Measurements from ENCODE around the gene SEZ6. TPM values are rescaled to one million over a fixed set of nuclear protein-coding genes. Genes with fewer than 3 reads are reported as not detected.

The SEZ6 gene
- total and polyA plus RNA-seq, 2 donors (not counting 1 experiment from before 2014, with no cell fraction given) = not detected

DNA sequence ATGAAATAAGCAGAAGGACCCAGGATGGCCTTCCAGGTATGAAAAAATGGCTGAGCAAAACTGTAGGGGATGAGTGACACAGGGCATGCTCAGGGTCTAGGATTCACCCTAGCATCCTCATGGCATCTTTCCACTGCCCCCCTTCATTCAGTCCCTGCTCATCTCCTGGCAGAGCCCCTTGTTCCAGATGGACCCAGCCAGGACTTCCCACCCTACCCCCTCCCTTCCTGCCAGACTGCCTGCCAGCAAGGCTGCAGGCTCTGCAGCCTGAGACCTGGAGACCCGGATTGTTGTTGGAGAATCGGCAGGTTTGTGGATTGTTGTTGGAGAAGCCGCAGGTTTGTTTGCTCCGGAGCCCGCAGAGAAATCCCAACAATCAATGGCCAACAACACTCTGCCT is 6.6 kb downstream of the SEZ6 start:
- Mint-ChIP-seq H3K9me3 (ENCODE audit: insufficient read depth) (no peaks in the 10 kb centered on the region), H3K4me3 (no peak overlapping the region), H3K4me1 (no peaks in the 10 kb centered on the region), H3K27me3 (peaks cover 40% of the 10 kb centered on the region), H3K27ac (no peak overlapping the region)
- no peak overlapping the region for H3K4me2 ChIP-seq (replicated peaks; ENCODE audit: low read depth, low read length, poor library complexity, severe bottlenecking)
- ChIA-PET CTCF (interaction anchor here (1.1 kb wide), 1 partner anchor 34 kb away, joined by 3 read pairs; no protein-coding TSS in a partner anchor), POLR2A (no interaction called here)
- no peaks in the 10 kb centered on the region for H3K4me1 ChIP-seq (ENCODE audit: control insufficient read depth in 2 of 2, insufficient read depth in 2 of 2, low read length in 2 of 2)
- no peaks in the 10 kb centered on the region for H4K20me1 ChIP-seq (ENCODE audit: control insufficient read depth, insufficient read depth, low read length, poor library complexity, severe bottlenecking)
- no peak for TF ChIP-seq EZH2 (IDR thresholded peaks at IDR 0.05; ENCODE audit: borderline replicate concordance, insufficient read depth, low read depth, low read length, poor library complexity, severe bottlenecking)
- TF ChIP-seq, protein P1, sequence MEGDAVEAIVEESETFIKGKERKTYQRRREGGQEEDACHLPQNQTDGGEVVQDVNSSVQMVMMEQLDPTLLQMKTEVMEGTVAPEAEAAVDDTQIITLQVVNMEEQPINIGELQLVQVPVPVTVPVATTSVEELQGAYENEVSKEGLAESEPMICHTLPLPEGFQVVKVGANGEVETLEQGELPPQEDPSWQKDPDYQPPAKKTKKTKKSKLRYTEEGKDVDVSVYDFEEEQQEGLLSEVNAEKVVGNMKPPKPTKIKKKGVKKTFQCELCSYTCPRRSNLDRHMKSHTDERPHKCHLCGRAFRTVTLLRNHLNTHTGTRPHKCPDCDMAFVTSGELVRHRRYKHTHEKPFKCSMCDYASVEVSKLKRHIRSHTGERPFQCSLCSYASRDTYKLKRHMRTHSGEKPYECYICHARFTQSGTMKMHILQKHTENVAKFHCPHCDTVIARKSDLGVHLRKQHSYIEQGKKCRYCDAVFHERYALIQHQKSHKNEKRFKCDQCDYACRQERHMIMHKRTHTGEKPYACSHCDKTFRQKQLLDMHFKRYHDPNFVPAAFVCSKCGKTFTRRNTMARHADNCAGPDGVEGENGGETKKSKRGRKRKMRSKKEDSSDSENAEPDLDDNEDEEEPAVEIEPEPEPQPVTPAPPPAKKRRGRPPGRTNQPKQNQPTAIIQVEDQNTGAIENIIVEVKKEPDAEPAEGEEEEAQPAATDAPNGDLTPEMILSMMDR (IDR thresholded peaks at IDR 0.05) = no peak
- no peak overlapping the region for H3K27ac ChIP-seq (ENCODE audit: low read length in 2 of 2)
- WGBS (ENCODE audit: insufficient coverage) = no CpG with 5 or more reads among the region's 5 CpGs
- ATAC-seq (ENCODE audit: low read depth) (no peak), DNase-seq (no peak)
- H3K4me3 ChIP-seq (ENCODE audit: control extremely low read depth in 1 of 5, extremely low read depth in 1 of 5, insufficient read depth in 1 of 5, low read depth in 2 of 5, low read length in 4 of 5) = no peak overlapping the region
- H3K27me3 ChIP-seq (replicated peaks in 1 of 4; ENCODE audit: control extremely low read depth in 1 of 4, control insufficient read depth in 3 of 4, insufficient read depth in 4 of 4, low read length in 3 of 4) = peaks cover 0 to 32% (median 12%) of the 10 kb centered on the region in 4 experiments
- no peak overlapping the region for H3K9ac ChIP-seq (ENCODE audit: low read length)
- no peaks in the 10 kb centered on the region for H3K36me3 ChIP-seq (replicated peaks in 1 of 2; ENCODE audit: control extremely low read depth in 1 of 2, control insufficient read depth in 1 of 2, extremely low read depth in 1 of 2, insufficient read depth in 2 of 2, low read length in 1 of 2)
- H3K9me3 ChIP-seq (ENCODE audit: control extremely low read depth in 1 of 3, control insufficient read depth in 2 of 3, insufficient read depth in 1 of 3, low read length in 2 of 3) = peaks cover 0 to 12% (median 0%) of the 10 kb centered on the region in 3 donors
- H3K79me2 ChIP-seq (ENCODE audit: control insufficient read depth, insufficient read depth, low read length) = no peaks in the 10 kb centered on the region
- H2AFZ ChIP-seq (ENCODE audit: insufficient read depth, low read depth, low read length, poor library complexity, severe bottlenecking) = no peak overlapping the region
- intact Hi-C loops (cut with micrococcal nuclease) = no loop called here

DNA sequence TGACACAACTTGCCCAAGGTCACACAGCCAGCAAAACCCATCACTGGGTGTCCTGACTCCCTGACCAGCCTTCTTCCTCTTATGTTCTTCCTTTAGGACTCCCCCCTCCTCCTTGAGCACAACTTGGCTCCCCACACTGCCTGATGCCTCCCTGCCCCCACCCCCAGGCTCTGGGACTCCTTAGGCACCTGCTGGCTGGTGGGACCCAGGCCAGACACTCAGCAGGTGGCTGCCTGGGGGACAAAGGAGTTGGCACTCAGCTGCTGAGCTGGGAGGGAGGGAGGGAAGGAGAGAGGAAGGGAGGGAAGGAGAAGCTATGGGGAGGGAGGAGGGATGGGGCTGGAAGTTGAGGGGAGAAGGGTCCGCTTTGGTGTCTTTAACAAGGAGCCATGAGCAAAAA is 8.0 kb downstream of the SEZ6 start:
- DNase-seq = no peak
- Histone ChIP-seq H3K4me2 (replicated peaks; ENCODE audit: low read depth, low read length, poor library complexity, severe bottlenecking) (no peak overlapping the region), H3K27me3 (replicated peaks in 1 of 4; ENCODE audit: control extremely low read depth in 1 of 4, control insufficient read depth in 3 of 4, insufficient read depth in 4 of 4, low read length in 3 of 4) (peaks cover 0 to 20% (median 1%) of the 10 kb centered on the region in 4 experiments), H4K20me1 (ENCODE audit: control insufficient read depth, insufficient read depth, low read length, poor library complexity, severe bottlenecking) (no peaks in the 10 kb centered on the region), H3K79me2 (ENCODE audit: control insufficient read depth, insufficient read depth, low read length) (no peaks in the 10 kb centered on the region), H3K36me3 (replicated peaks in 1 of 2; ENCODE audit: control extremely low read depth in 1 of 2, control insufficient read depth in 1 of 2, extremely low read depth in 1 of 2, insufficient read depth in 2 of 2, low read length in 1 of 2) (no peaks in the 10 kb centered on the region), H3K27ac (ENCODE audit: low read length in 2 of 2) (no peak overlapping the region), H3K9me3 (ENCODE audit: control extremely low read depth in 1 of 3, control insufficient read depth in 2 of 3, insufficient read depth in 1 of 3, low read length in 2 of 3) (no peaks in the 10 kb centered on the region), H3K4me1 (ENCODE audit: control insufficient read depth in 2 of 2, insufficient read depth in 2 of 2, low read length in 2 of 2) (no peaks in the 10 kb centered on the region), H3K9ac (ENCODE audit: low read length) (no peak overlapping the region), H3K4me3 (ENCODE audit: control extremely low read depth in 1 of 5, extremely low read depth in 1 of 5, insufficient read depth in 1 of 5, low read depth in 2 of 5, low read length in 4 of 5) (no peak overlapping the region), H2AFZ (ENCODE audit: insufficient read depth, low read depth, low read length, poor library complexity, severe bottlenecking) (no peak overlapping the region)
- CTCF ChIA-PET = no interaction called here
- no peaks in the 10 kb centered on the region for H3K4me1 Mint-ChIP-seq
- 100% methylated on average over 1 of the region's 1 CpG for WGBS (ENCODE audit: insufficient coverage)
- no peak overlapping the region for H3K4me3 Mint-ChIP-seq
- H3K27me3 Mint-ChIP-seq = peaks cover 35% of the 10 kb centered on the region
- no peak for TF ChIP-seq EZH2 (IDR thresholded peaks at IDR 0.05; ENCODE audit: borderline replicate concordance, insufficient read depth, low read depth, low read length, poor library complexity, severe bottlenecking)
- TF ChIP-seq, protein P1 (IDR thresholded peaks at IDR 0.05) = no peak
- no peaks in the 10 kb centered on the region for H3K9me3 Mint-ChIP-seq (ENCODE audit: insufficient read depth)
- intact Hi-C loops (cut with micrococcal nuclease) = no loop called here
- ATAC-seq (ENCODE audit: low read depth) = no peak
- POLR2A ChIA-PET = no interaction called here
- H3K27ac Mint-ChIP-seq = no peak overlapping the region
